Nephron progenitor cell (in vitro differentiated cells): ENCODE results near the gene FAM120B.
A peak's percentile ranks its signal among the peaks of the same experiment; 100 is the strongest.

ENCODE experiments used
- DNase-seq: peaks from one replicate; pipeline ENCODE4 v3.0.0; 2021
- H3K27ac Mint-ChIP-seq: 2 replicates; pipeline ENCODE4 v1.8.0; 2021; ENCODE audit warnings: mild to moderate bottlenecking, moderate library complexity, mixed read lengths
- H3K27me3 Mint-ChIP-seq: 2 replicates; pipeline ENCODE4 v1.8.0; 2021; ENCODE audit warnings: mild to moderate bottlenecking, low read depth, mixed read lengths; ENCODE audit not compliant: poor library complexity
- H3K36me3 Mint-ChIP-seq: 2 replicates; pipeline ENCODE4 v1.8.0; 2021; ENCODE audit warnings: low read depth, mixed read lengths
- H3K4me1 Mint-ChIP-seq: 2 replicates; pipeline ENCODE4 v1.8.0; 2021; ENCODE audit warnings: mixed read lengths
- H3K4me3 Mint-ChIP-seq: 2 replicates; pipeline ENCODE4 v1.8.0; 2021; ENCODE audit warnings: mild to moderate bottlenecking, moderate library complexity, mixed read lengths
- H3K9me3 Mint-ChIP-seq: 2 replicates; pipeline ENCODE4 v1.8.0; 2021; ENCODE audit warnings: mild to moderate bottlenecking, moderate library complexity, mixed read lengths
- CTCF ChIP-seq: fragments of 200-600 bp; sonication (generic); IDR thresholded peaks from 2 replicates; pipeline ENCODE4 v1.5.0; 2021; ENCODE audit warnings: antibody characterized with exemption

Gene FAM120B

GRCh38 chr6:170290296-170291128 lies 16.0 kb upstream of the FAM120B start, which contains the start of gene DLL1:
DLL1 (minus strand) TSS chr6:170291078; CDS start chr6:170290139, 939 bp downstream.
- Mint-ChIP-seq H3K36me3 (peaks cover 14% of the 10 kb centered on the region), H3K27me3 (peaks cover 59% of the 10 kb centered on the region)
- DNase-seq, result peak; percentile 87

GRCh38 chr6:170291271-170292110 lies 15.1 kb upstream of the FAM120B start:
- Mint-ChIP-seq H3K27me3 (peaks cover 60% of the 10 kb centered on the region), H3K4me3 (peak overlapping the region; percentile 94), H3K36me3 (peaks cover 9% of the 10 kb centered on the region), H3K4me1 (peaks cover 62% of the 10 kb centered on the region), H3K9me3 (no peaks in the 10 kb centered on the region), H3K27ac (peak overlapping the region; percentile 15)
- no peak for TF ChIP-seq CTCF
- peak; percentile 76 for DNase-seq

More at GRCh38 chr6:170290296-170291128, 16.0 kb upstream of the FAM120B start, which contains the start of gene DLL1:
- no peaks in the 10 kb centered on the region for H3K9me3 Mint-ChIP-seq
- H3K27ac Mint-ChIP-seq, result peak within 1 kb of the TSS; percentile 36
- TF ChIP-seq CTCF, result no peak
- H3K4me1 Mint-ChIP-seq, result peaks cover 72% of the 10 kb centered on the region
- peak within 1 kb of the TSS; percentile 94 for H3K4me3 Mint-ChIP-seq

- H3K36me3 Mint-ChIP-seq, result peaks cover 9% of the 10 kb centered on the region
- no peaks in the 10 kb centered on the region for H3K9me3 Mint-ChIP-seq
- no peak overlapping the region for H3K27ac Mint-ChIP-seq
- H3K4me1 Mint-ChIP-seq, result peaks cover 57% of the 10 kb centered on the region
- H3K27me3 Mint-ChIP-seq, result peaks cover 59% of the 10 kb centered on the region
- H3K4me3 Mint-ChIP-seq, result peak overlapping the region; percentile 89
- no peak for TF ChIP-seq CTCF
- DNase-seq, result no peak
These were observed 14.5 kb upstream of the FAM120B start for GRCh38 chr6:170292111-170292406.

- H3K4me3 Mint-ChIP-seq, result peak overlapping the region; percentile 89
- DNase-seq, result no peak
- H3K36me3 Mint-ChIP-seq, result peaks cover 9% of the 10 kb centered on the region
- H3K9me3 Mint-ChIP-seq, result no peaks in the 10 kb centered on the region
- TF ChIP-seq CTCF, result no peak
- peaks cover 51% of the 10 kb centered on the region for H3K4me1 Mint-ChIP-seq
- peaks cover 63% of the 10 kb centered on the region for H3K27me3 Mint-ChIP-seq
- H3K27ac Mint-ChIP-seq, result no peak overlapping the region
These were observed 14.0 kb upstream of the FAM120B start for GRCh38 chr6:170292407-170293158.

- peak overlapping the region; percentile 89 for H3K4me3 Mint-ChIP-seq
- H3K36me3 Mint-ChIP-seq, result peaks cover 3% of the 10 kb centered on the region
- H3K4me1 Mint-ChIP-seq, result peaks cover 41% of the 10 kb centered on the region
- DNase-seq, result no peak
- peaks cover 66% of the 10 kb centered on the region for H3K27me3 Mint-ChIP-seq
- no peak for TF ChIP-seq CTCF
- no peaks in the 10 kb centered on the region for H3K9me3 Mint-ChIP-seq
- no peak overlapping the region for H3K27ac Mint-ChIP-seq
These were observed 13.0 kb upstream of the FAM120B start for GRCh38 chr6:170293341-170294231.
